ENCODE results near the gene WNT7B. TPM values are rescaled to one million over a fixed set of nuclear protein-coding genes. Genes with fewer than 3 reads are reported as not detected.

The WNT7B gene
- total and polyA plus RNA-seq, 2 donors (not counting 1 experiment from before 2014, with no cell fraction given): 0.22 to 0.67 TPM

GRCh38 chr22:46011627-46012181 lies 34.7 kb upstream of the WNT7B start:
- no peak overlapping the region for H3K4me2 ChIP-seq (replicated peaks; ENCODE audit: low read depth, low read length, poor library complexity, severe bottlenecking)
- H3K4me1 ChIP-seq (ENCODE audit: control insufficient read depth in 2 of 2, insufficient read depth in 2 of 2, low read length in 2 of 2): peaks cover 3 to 18% of the 10 kb centered on the region in 2 donors
- no peak overlapping the region for H3K4me3 ChIP-seq (ENCODE audit: control extremely low read depth in 1 of 5, extremely low read depth in 1 of 5, insufficient read depth in 1 of 5, low read depth in 2 of 5, low read length in 4 of 5)
- no peaks in the 10 kb centered on the region for H3K79me2 ChIP-seq (ENCODE audit: control insufficient read depth, insufficient read depth, low read length)
- H3K27ac ChIP-seq (ENCODE audit: low read length in 2 of 2): no peak overlapping the region
- Mint-ChIP-seq H3K27ac (no peak overlapping the region), H3K27me3 (no peaks in the 10 kb centered on the region), H3K4me3 (peak overlapping the region; percentile 44), H3K4me1 (peaks cover 10% of the 10 kb centered on the region), H3K9me3 (ENCODE audit: insufficient read depth) (peaks cover 7% of the 10 kb centered on the region)
- POLR2A ChIA-PET: interaction anchor here (0.6 kb wide), 1 partner anchor 100 kb away, joined by 7 read pairs; no protein-coding TSS in a partner anchor
- H3K27me3 ChIP-seq (replicated peaks in 1 of 4; ENCODE audit: control extremely low read depth in 1 of 4, control insufficient read depth in 3 of 4, insufficient read depth in 4 of 4, low read length in 3 of 4): peaks cover 0 to 7% (median 0%) of the 10 kb centered on the region in 4 experiments
- no peaks in the 10 kb centered on the region for H4K20me1 ChIP-seq (ENCODE audit: control insufficient read depth, insufficient read depth, low read length, poor library complexity, severe bottlenecking)
- intact Hi-C loops (cut with micrococcal nuclease): loop anchor here (2.0 to 5.0 kb wide), 2 partner anchors 17 to 46 kb away; no protein-coding TSS in a partner anchor
- no peaks in the 10 kb centered on the region for H3K36me3 ChIP-seq (replicated peaks in 1 of 2; ENCODE audit: control extremely low read depth in 1 of 2, control insufficient read depth in 1 of 2, extremely low read depth in 1 of 2, insufficient read depth in 2 of 2, low read length in 1 of 2)
- no peak overlapping the region for H2AFZ ChIP-seq (ENCODE audit: insufficient read depth, low read depth, low read length, poor library complexity, severe bottlenecking)
- no peak overlapping the region for H3K9ac ChIP-seq (ENCODE audit: low read length)
- ATAC-seq (ENCODE audit: low read depth) (no peak), DNase-seq (no peak)
- WGBS (ENCODE audit: insufficient coverage): 95% methylated on average over 15 of the region's 18 CpGs
- TF ChIP-seq EZH2 (IDR thresholded peaks at IDR 0.05; ENCODE audit: borderline replicate concordance, insufficient read depth, low read depth, low read length, poor library complexity, severe bottlenecking): no peak
- no peak for TF ChIP-seq CTCF (IDR thresholded peaks at IDR 0.05)
- H3K9me3 ChIP-seq (ENCODE audit: control extremely low read depth in 1 of 3, control insufficient read depth in 2 of 3, insufficient read depth in 1 of 3, low read length in 2 of 3): peaks cover 0 to 11% (median 9%) of the 10 kb centered on the region in 3 donors
- CTCF ChIA-PET: interaction anchor here (0.8 to 20.6 kb wide), 7 partner anchors 10 to 578 kb away, joined by 3 to 533 read pairs (median 12); no protein-coding TSS in a partner anchor

- Mint-ChIP-seq H3K4me1 (peaks cover 12% of the 10 kb centered on the region), H3K9me3 (ENCODE audit: insufficient read depth) (peaks cover 7% of the 10 kb centered on the region), H3K4me3 (no peak overlapping the region), H3K27me3 (no peaks in the 10 kb centered on the region), H3K27ac (no peak overlapping the region)
- TF ChIP-seq CTCF (IDR thresholded peaks at IDR 0.05) (no peak), EZH2 (IDR thresholded peaks at IDR 0.05; ENCODE audit: borderline replicate concordance, insufficient read depth, low read depth, low read length, poor library complexity, severe bottlenecking) (no peak)
- ChIA-PET POLR2A (no interaction called here), CTCF (interaction anchor here (0.6 to 20.6 kb wide), 5 partner anchors 9 to 105 kb away, joined by 3 to 533 read pairs (median 3); no protein-coding TSS in a partner anchor)
- Histone ChIP-seq H3K4me3 (ENCODE audit: control extremely low read depth in 1 of 5, extremely low read depth in 1 of 5, insufficient read depth in 1 of 5, low read depth in 2 of 5, low read length in 4 of 5) (no peak overlapping the region), H2AFZ (ENCODE audit: insufficient read depth, low read depth, low read length, poor library complexity, severe bottlenecking) (no peak overlapping the region), H3K9ac (ENCODE audit: low read length) (no peak overlapping the region), H4K20me1 (ENCODE audit: control insufficient read depth, insufficient read depth, low read length, poor library complexity, severe bottlenecking) (no peaks in the 10 kb centered on the region), H3K27me3 (replicated peaks in 1 of 4; ENCODE audit: control extremely low read depth in 1 of 4, control insufficient read depth in 3 of 4, insufficient read depth in 4 of 4, low read length in 3 of 4) (peaks cover 0 to 10% (median 0%) of the 10 kb centered on the region in 4 experiments), H3K9me3 (ENCODE audit: control extremely low read depth in 1 of 3, control insufficient read depth in 2 of 3, insufficient read depth in 1 of 3, low read length in 2 of 3) (peaks cover 0 to 11% (median 9%) of the 10 kb centered on the region in 3 donors), H3K27ac (ENCODE audit: low read length in 2 of 2) (no peak overlapping the region), H3K4me2 (replicated peaks; ENCODE audit: low read depth, low read length, poor library complexity, severe bottlenecking) (no peak overlapping the region), H3K79me2 (ENCODE audit: control insufficient read depth, insufficient read depth, low read length) (no peaks in the 10 kb centered on the region), H3K36me3 (replicated peaks in 1 of 2; ENCODE audit: control extremely low read depth in 1 of 2, control insufficient read depth in 1 of 2, extremely low read depth in 1 of 2, insufficient read depth in 2 of 2, low read length in 1 of 2) (no peaks in the 10 kb centered on the region), H3K4me1 (ENCODE audit: control insufficient read depth in 2 of 2, insufficient read depth in 2 of 2, low read length in 2 of 2) (peaks cover 5 to 24% of the 10 kb centered on the region in 2 donors)
- no peak for DNase-seq
- intact Hi-C loops (cut with micrococcal nuclease): loop anchor here (5.0 kb wide), 1 partner anchor 46 kb away; no protein-coding TSS in a partner anchor
- 94% methylated on average over 20 of the region's 20 CpGs for WGBS (ENCODE audit: insufficient coverage)
- no peak for ATAC-seq (ENCODE audit: low read depth)
These were observed 34.1 kb upstream of the WNT7B start for GRCh38 chr22:46010951-46011626.

Measured in B cell (primary cell).